ENCODE results near the gene DCAF8L2.
"Not testable (repeated sequence)": the region's sequence is repeated elsewhere in the genome, so short reads cannot be mapped to it uniquely, and the experiment has no call there.

DCAF8L2 gene

GRCh38 chrX:27679281-27679680 is 89.1 kb downstream of the DCAF8L2 start:
- no peak for DNase-seq (ENCODE audit: low read depth in 2 of 2)

- no peak for DNase-seq (ENCODE audit: low read depth in 2 of 2)
These were observed 90.6 kb downstream of the DCAF8L2 start for GRCh38 chrX:27680726-27681125.

- peak in 1 of 2 donors; percentile 2 for DNase-seq (ENCODE audit: low read depth in 2 of 2)
These were observed 93.5 kb downstream of the DCAF8L2 start for GRCh38 chrX:27683566-27684208.

GRCh38 chrX:27694667-27695066 is 104.5 kb downstream of the DCAF8L2 start:
- no peak for DNase-seq (ENCODE audit: low read depth in 2 of 2)

- DNase-seq (ENCODE audit: low read depth in 2 of 2), result no peak
These were observed 116.4 kb downstream of the DCAF8L2 start for GRCh38 chrX:27706526-27706925.

GRCh38 chrX:27715610-27716009 is 125.5 kb downstream of the DCAF8L2 start:
- no peak for DNase-seq (ENCODE audit: low read depth in 2 of 2)

GRCh38 chrX:27728291-27728690 is 138.1 kb downstream of the DCAF8L2 start:
- no peak for DNase-seq (ENCODE audit: low read depth in 2 of 2)

- DNase-seq (ENCODE audit: low read depth in 2 of 2), result no peak
These were observed 141.8 kb downstream of the DCAF8L2 start for GRCh38 chrX:27731962-27732361.

GRCh38 chrX:27735914-27736313 is 145.8 kb downstream of the DCAF8L2 start:
- DNase-seq (ENCODE audit: low read depth in 2 of 2), result no peak

GRCh38 chrX:27740933-27741332 is 150.8 kb downstream of the DCAF8L2 start:
- DNase-seq (ENCODE audit: low read depth in 2 of 2), result no peak

- not testable (repeated sequence) for DNase-seq (ENCODE audit: low read depth in 2 of 2)
These were observed 153.4 kb downstream of the DCAF8L2 start for GRCh38 chrX:27743521-27743920.

GRCh38 chrX:27746516-27746915 is 156.4 kb downstream of the DCAF8L2 start:
- no peak for DNase-seq (ENCODE audit: low read depth in 2 of 2)

GRCh38 chrX:27750298-27750697 is 160.2 kb downstream of the DCAF8L2 start:
- DNase-seq (ENCODE audit: low read depth in 2 of 2), result not testable (repeated sequence)

- DNase-seq (ENCODE audit: low read depth in 2 of 2), result no peak
These were observed 161.8 kb downstream of the DCAF8L2 start for GRCh38 chrX:27751976-27752375.

GRCh38 chrX:27765718-27766117 is 175.6 kb downstream of the DCAF8L2 start:
- no peak for DNase-seq (ENCODE audit: low read depth in 2 of 2)

- no peak for DNase-seq (ENCODE audit: low read depth in 2 of 2)
These were observed 177.2 kb downstream of the DCAF8L2 start for GRCh38 chrX:27767387-27767786.

- no peak for DNase-seq (ENCODE audit: low read depth in 2 of 2)
These were observed 185.8 kb downstream of the DCAF8L2 start for GRCh38 chrX:27775984-27776383.

GRCh38 chrX:27796640-27797257 is 206.6 kb downstream of the DCAF8L2 start:
- no peak for DNase-seq (ENCODE audit: low read depth in 2 of 2)

- DNase-seq (ENCODE audit: low read depth in 2 of 2), result no peak
These were observed 207.4 kb downstream of the DCAF8L2 start for GRCh38 chrX:27797575-27797974.

All from stimulated activated CD8-positive, alpha-beta memory T cell treated with anti-CD3 and anti-CD28 coated beads, Interleukin-15, amount 100 ng/mL, for 48 hours (primary cell).